Measurements from ENCODE around the gene ZNF532. TPM values are rescaled to one million over a fixed set of nuclear protein-coding genes. Genes with fewer than 3 reads are reported as not detected.

ZNF532 gene
- total RNA-seq, 1 experiment from 2014 or later, result 49.8 TPM

- H3K36me3 ChIP-seq (ENCODE audit: control insufficient read depth, insufficient read depth, low read length), result no peaks in the 10 kb centered on the region
- in situ Hi-C loops (cut with HindIII; ENCODE audit: low pct_unique_long_range_greater_than_20kb, low sequenced_read_pairs), result no loop called here
- H3K27me3 ChIP-seq (ENCODE audit: control insufficient read depth, insufficient read depth, low read length), result no peaks in the 10 kb centered on the region
- ATAC-seq, result no peak
- CTCF ChIA-PET, result no interaction called here
- no TSS peak for BruUV-seq (replicated peaks)
- POLR2A ChIA-PET, result no interaction called here
- H3K4me3 ChIP-seq (ENCODE audit: low read depth in 2 of 2, low read length in 2 of 2), result no peak overlapping the region
- no peak for DNase-seq (ENCODE audit: low read depth, low spot score)
- no peak for TF ChIP-seq SIN3A (IDR thresholded peaks at IDR 0.05; ENCODE audit: borderline replicate concordance, insufficient read depth, low read depth, low read length)
- TF ChIP-seq TCF7L2 (IDR thresholded peaks at IDR 0.05; ENCODE audit: low read depth, low read length), result no peak
- TF ChIP-seq, protein P1, sequence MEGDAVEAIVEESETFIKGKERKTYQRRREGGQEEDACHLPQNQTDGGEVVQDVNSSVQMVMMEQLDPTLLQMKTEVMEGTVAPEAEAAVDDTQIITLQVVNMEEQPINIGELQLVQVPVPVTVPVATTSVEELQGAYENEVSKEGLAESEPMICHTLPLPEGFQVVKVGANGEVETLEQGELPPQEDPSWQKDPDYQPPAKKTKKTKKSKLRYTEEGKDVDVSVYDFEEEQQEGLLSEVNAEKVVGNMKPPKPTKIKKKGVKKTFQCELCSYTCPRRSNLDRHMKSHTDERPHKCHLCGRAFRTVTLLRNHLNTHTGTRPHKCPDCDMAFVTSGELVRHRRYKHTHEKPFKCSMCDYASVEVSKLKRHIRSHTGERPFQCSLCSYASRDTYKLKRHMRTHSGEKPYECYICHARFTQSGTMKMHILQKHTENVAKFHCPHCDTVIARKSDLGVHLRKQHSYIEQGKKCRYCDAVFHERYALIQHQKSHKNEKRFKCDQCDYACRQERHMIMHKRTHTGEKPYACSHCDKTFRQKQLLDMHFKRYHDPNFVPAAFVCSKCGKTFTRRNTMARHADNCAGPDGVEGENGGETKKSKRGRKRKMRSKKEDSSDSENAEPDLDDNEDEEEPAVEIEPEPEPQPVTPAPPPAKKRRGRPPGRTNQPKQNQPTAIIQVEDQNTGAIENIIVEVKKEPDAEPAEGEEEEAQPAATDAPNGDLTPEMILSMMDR (IDR thresholded peaks at IDR 0.05), result no peak
- TF ChIP-seq, protein P2, sequence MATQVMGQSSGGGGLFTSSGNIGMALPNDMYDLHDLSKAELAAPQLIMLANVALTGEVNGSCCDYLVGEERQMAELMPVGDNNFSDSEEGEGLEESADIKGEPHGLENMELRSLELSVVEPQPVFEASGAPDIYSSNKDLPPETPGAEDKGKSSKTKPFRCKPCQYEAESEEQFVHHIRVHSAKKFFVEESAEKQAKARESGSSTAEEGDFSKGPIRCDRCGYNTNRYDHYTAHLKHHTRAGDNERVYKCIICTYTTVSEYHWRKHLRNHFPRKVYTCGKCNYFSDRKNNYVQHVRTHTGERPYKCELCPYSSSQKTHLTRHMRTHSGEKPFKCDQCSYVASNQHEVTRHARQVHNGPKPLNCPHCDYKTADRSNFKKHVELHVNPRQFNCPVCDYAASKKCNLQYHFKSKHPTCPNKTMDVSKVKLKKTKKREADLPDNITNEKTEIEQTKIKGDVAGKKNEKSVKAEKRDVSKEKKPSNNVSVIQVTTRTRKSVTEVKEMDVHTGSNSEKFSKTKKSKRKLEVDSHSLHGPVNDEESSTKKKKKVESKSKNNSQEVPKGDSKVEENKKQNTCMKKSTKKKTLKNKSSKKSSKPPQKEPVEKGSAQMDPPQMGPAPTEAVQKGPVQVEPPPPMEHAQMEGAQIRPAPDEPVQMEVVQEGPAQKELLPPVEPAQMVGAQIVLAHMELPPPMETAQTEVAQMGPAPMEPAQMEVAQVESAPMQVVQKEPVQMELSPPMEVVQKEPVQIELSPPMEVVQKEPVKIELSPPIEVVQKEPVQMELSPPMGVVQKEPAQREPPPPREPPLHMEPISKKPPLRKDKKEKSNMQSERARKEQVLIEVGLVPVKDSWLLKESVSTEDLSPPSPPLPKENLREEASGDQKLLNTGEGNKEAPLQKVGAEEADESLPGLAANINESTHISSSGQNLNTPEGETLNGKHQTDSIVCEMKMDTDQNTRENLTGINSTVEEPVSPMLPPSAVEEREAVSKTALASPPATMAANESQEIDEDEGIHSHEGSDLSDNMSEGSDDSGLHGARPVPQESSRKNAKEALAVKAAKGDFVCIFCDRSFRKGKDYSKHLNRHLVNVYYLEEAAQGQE (IDR thresholded peaks at IDR 0.05; ENCODE audit: insufficient read depth in 1 of 2, low read depth in 2 of 2, low read length in 1 of 2), result no peak
- no peak for TF ChIP-seq POLR2AphosphoS5 (IDR thresholded peaks at IDR 0.05; ENCODE audit: low read depth, low read length)
- H3K4me1 ChIP-seq (ENCODE audit: control insufficient read depth, insufficient read depth, low read length), result no peaks in the 10 kb centered on the region; the same call in 1 of the 2 replicates
- intact Hi-C loops (cut with micrococcal nuclease; ENCODE audit: unreplicated experiment), result no loop called here
- H3K9me3 ChIP-seq (ENCODE audit: control insufficient read depth, insufficient read depth, low read depth, low read length), result no peaks in the 10 kb centered on the region
- no peak overlapping the region for H3K27ac ChIP-seq (ENCODE audit: low read length)
These were observed 114.2 kb downstream of the ZNF532 start for GRCh38 chr18:58978916-58979315.

- Histone ChIP-seq H3K4me3 (ENCODE audit: low read depth in 2 of 2, low read length in 2 of 2) (no peak overlapping the region), H3K27me3 (ENCODE audit: control insufficient read depth, insufficient read depth, low read length) (no peaks in the 10 kb centered on the region), H3K9me3 (ENCODE audit: control insufficient read depth, insufficient read depth, low read depth, low read length) (no peaks in the 10 kb centered on the region), H3K4me1 (ENCODE audit: control insufficient read depth, insufficient read depth, low read length) (no peaks in the 10 kb centered on the region; the same call in 1 of the 2 replicates), H3K27ac (ENCODE audit: low read length) (no peak overlapping the region), H3K36me3 (ENCODE audit: control insufficient read depth, insufficient read depth, low read length) (no peaks in the 10 kb centered on the region)
- no peak for ATAC-seq
- DNase-seq (ENCODE audit: low read depth, low spot score), result no peak
- in situ Hi-C loops (cut with HindIII; ENCODE audit: low pct_unique_long_range_greater_than_20kb, low sequenced_read_pairs) (no loop called here), intact Hi-C loops (cut with micrococcal nuclease; ENCODE audit: unreplicated experiment) (no loop called here)
- ChIA-PET CTCF (no interaction called here), POLR2A (interaction anchor here (0.7 kb wide), 1 partner anchor 354 kb away, joined by 4 read pairs; no protein-coding TSS in a partner anchor)
- no TSS peak for BruUV-seq (replicated peaks)
- TF ChIP-seq POLR2AphosphoS5 (IDR thresholded peaks at IDR 0.05; ENCODE audit: low read depth, low read length) (no peak), TCF7L2 (IDR thresholded peaks at IDR 0.05; ENCODE audit: low read depth, low read length) (no peak), SIN3A (IDR thresholded peaks at IDR 0.05; ENCODE audit: borderline replicate concordance, insufficient read depth, low read depth, low read length) (no peak)
- TF ChIP-seq, protein P1 (IDR thresholded peaks at IDR 0.05), result no peak
- TF ChIP-seq, protein P2 (IDR thresholded peaks at IDR 0.05; ENCODE audit: insufficient read depth in 1 of 2, low read depth in 2 of 2, low read length in 1 of 2), result no peak
These were observed 114.9 kb downstream of the ZNF532 start for GRCh38 chr18:58979615-58980014.
